HCT116 (cell line): ENCODE data around the gene COBLL1. TPM values are rescaled to one million over a fixed set of nuclear protein-coding genes. Genes with fewer than 3 reads are reported as not detected.

ENCODE experiments used
- ATAC-seq: fragments of 200-7000 bp; cut with Tn5 transposase; 2 replicates; pipeline ENCODE4 v1.9.1; 2020; ENCODE audit warnings: mild to moderate bottlenecking, moderate library complexity
- BruUV-seq: library from RNA; stranded (reverse); fragments of 400-500 nt; replicated peaks from 2 replicates; lab custom pipeline; 2021; lab: Mats Ljungman, UMichigan
- CTCF ChIA-PET: fragments of 300-600 bp; sonication (Branson Sonifier 250); formaldehyde crosslinking; loops from one replicate; lab custom pipeline; 2021; ENCODE audit warnings: antibody characterized with exemption; lab: Charles Lee
- POLR2A ChIA-PET: fragments of 300-600, 350-600 bp; sonication (Branson Sonifier 250); formaldehyde crosslinking; loops from one replicate; lab custom pipeline; 2021; ENCODE audit warnings: antibody characterized with exemption; lab: Charles Lee
- RAD21 ChIA-PET, 2 experiments: fragments of 300-600 bp; sonication (Branson Sonifier 250); formaldehyde crosslinking; loops; one replicate each; lab custom pipeline; 2023; ENCODE audit warnings: low total read pairs in 2 of 2; ENCODE audit not compliant: uncharacterized antibody in 2 of 2, unreplicated experiment in 2 of 2, low non-redundant PET in 1 of 2; lab: Charles Lee
- DNase-seq: peaks from one replicate; pipeline ENCODE4 v3.0.0-alpha.2; 2010; ENCODE audit warnings: low read depth, low spot score
- H2AFZ ChIP-seq: fragments of 200-600 bp; shearing (Covaris generic), sonication (generic); 2 replicates; pipeline ENCODE4 v1.6.1; 2017; ENCODE audit warnings: low read depth, mixed run types, mixed read lengths, antibody characterized with exemption, low read length; ENCODE audit not compliant: poor library complexity, severe bottlenecking
- H3K27ac ChIP-seq: 2 replicates; pipeline ENCODE4 v1.5.1; 2012; ENCODE audit warnings: low read depth, low read length
- H3K27me3 ChIP-seq: fragments of 200-600 bp; sonication (generic); 2 replicates; pipeline ENCODE4 v1.6.1; 2016; ENCODE audit warnings: mixed run types, low read length, mixed read lengths; ENCODE audit not compliant: insufficient read depth
- H3K36me3 ChIP-seq, 2 experiments: fragments of 200-500 bp in 1 of 2; fragments of 200-600 bp in 1 of 2; sonication (Bioruptor generic) in 1 of 2; sonication (generic) in 1 of 2; 2 replicates each; pipeline versions ENCODE4 v1.5.1 to v1.6.1; 2014 to 2016; ENCODE audit warnings: low read length in 2 of 2, inconsistent platforms in 1 of 2, mixed read lengths in 1 of 2, mixed run types in 1 of 2; ENCODE audit not compliant: insufficient read depth in 2 of 2, control insufficient read depth in 1 of 2
- H3K4me1 ChIP-seq, 2 experiments: fragments of 200-600 bp in 1 of 2; sonication (generic) in 1 of 2; 2 replicates each; pipeline versions ENCODE4 v1.5.1 to v1.6.1; 2012 to 2017; ENCODE audit warnings: low read length in 2 of 2, inconsistent platforms in 1 of 2, mild to moderate bottlenecking in 1 of 2, mixed read lengths in 1 of 2, mixed run types in 1 of 2, moderate library complexity in 1 of 2; ENCODE audit not compliant: insufficient read depth in 2 of 2, control insufficient read depth in 1 of 2
- H3K4me2 ChIP-seq: fragments of 200-600 bp; sonication (generic); 2 replicates; pipeline ENCODE4 v1.6.1; 2017; ENCODE audit warnings: mixed run types, low read length, mixed read lengths
- H3K4me3 ChIP-seq, 2 experiments: fragments of 200-600 bp in 1 of 2; sonication (generic) in 1 of 2; replicated peaks in 1 of 2; 2 replicates each; pipeline ENCODE4 v1.5.1; 2011 to 2016; ENCODE audit warnings: low read length in 2 of 2, control low read depth in 1 of 2, low read depth in 1 of 2, mild to moderate bottlenecking in 1 of 2, mixed read lengths in 1 of 2, mixed run types in 1 of 2
- H3K79me2 ChIP-seq: fragments of 200-600 bp; sonication (generic); 2 replicates; pipeline ENCODE4 v1.6.1; 2017; ENCODE audit warnings: mild to moderate bottlenecking, mixed run types, low read length, moderate library complexity, mixed read lengths; ENCODE audit not compliant: insufficient read depth
- H3K9ac ChIP-seq: fragments of 200-600 bp; sonication (generic); 2 replicates; pipeline ENCODE4 v1.6.1; 2016; ENCODE audit warnings: low read length, mixed read lengths
- H3K9me2 ChIP-seq: fragments of 200-600 bp; sonication (generic), shearing (Covaris generic); 2 replicates; pipeline ENCODE4 v1.6.1; 2017; ENCODE audit warnings: mixed run types, mild to moderate bottlenecking, moderate library complexity; ENCODE audit not compliant: insufficient read depth
- H3K9me3 ChIP-seq, 2 experiments: fragments of 200-500 bp in 1 of 2; fragments of 200-600 bp in 1 of 2; sonication (Bioruptor generic) in 1 of 2; sonication (generic) in 1 of 2; 2 replicates each; pipeline ENCODE4 v1.6.1; 2014 to 2017; ENCODE audit warnings: low read length in 2 of 2, mixed read lengths in 2 of 2, inconsistent platforms in 1 of 2, low read depth in 1 of 2, mild to moderate bottlenecking in 1 of 2, mixed run types in 1 of 2, moderate library complexity in 1 of 2; ENCODE audit not compliant: control insufficient read depth in 1 of 2, insufficient read depth in 1 of 2
- H4K20me1 ChIP-seq: fragments of 200-600 bp; sonication (generic), shearing (Covaris generic); 2 replicates; pipeline ENCODE4 v1.6.1; 2017; ENCODE audit warnings: mixed run types, mild to moderate bottlenecking, moderate library complexity; ENCODE audit not compliant: insufficient read depth
- CEBPB ChIP-seq: IDR thresholded peaks from 2 replicates; pipeline ENCODE4 v1.6.1; 2012; ENCODE audit warnings: low read depth
- EGR1 ChIP-seq: IDR thresholded peaks from 2 replicates; pipeline ENCODE4 v1.6.1; 2012; ENCODE audit warnings: low read depth
- ELF1 ChIP-seq: IDR thresholded peaks from 2 replicates; pipeline ENCODE4 v1.6.1; 2012; ENCODE audit warnings: low read depth, borderline replicate concordance
- EZH2 ChIP-seq: fragments of 200-600 bp; sonication (generic); IDR thresholded peaks from 2 replicates; pipeline ENCODE4 v1.6.1; 2017; ENCODE audit warnings: antibody characterized with exemption, mixed run types
- FOSL1 ChIP-seq: IDR thresholded peaks from 2 replicates; pipeline ENCODE4 v1.6.1; 2012; ENCODE audit warnings: low read depth
- POLR2A ChIP-seq: IDR thresholded peaks from 2 replicates; pipeline ENCODE4 v1.7.0; 2011; ENCODE audit warnings: borderline replicate concordance; ENCODE audit not compliant: insufficient read depth, insufficient read length; ENCODE audit errors: extremely low read depth
- POLR2AphosphoS5 ChIP-seq: IDR thresholded peaks from 2 replicates; pipeline ENCODE4 v1.6.1; 2011; ENCODE audit warnings: mild to moderate bottlenecking, low read depth, low read length, moderate library complexity
- RAD21 ChIP-seq: IDR thresholded peaks from 2 replicates; pipeline ENCODE4 v1.6.1; 2012; ENCODE audit warnings: low read depth, mild to moderate bottlenecking
- REST ChIP-seq: IDR thresholded peaks from 2 replicates; pipeline ENCODE4 v1.6.1; 2012; ENCODE audit warnings: low read depth
- SP1 ChIP-seq: IDR thresholded peaks from 2 replicates; pipeline ENCODE4 v1.6.1; 2012; ENCODE audit warnings: low read depth
- SRF ChIP-seq: IDR thresholded peaks from 2 replicates; pipeline ENCODE4 v1.6.1; 2012; ENCODE audit warnings: low read depth
- YY1 ChIP-seq: IDR thresholded peaks from 2 replicates; pipeline ENCODE4 v1.6.1; 2011; ENCODE audit warnings: low read length, low read depth, moderate library complexity, mild to moderate bottlenecking; ENCODE audit not compliant: insufficient replicate concordance; ENCODE audit errors: extremely low read depth
- ZBTB33 ChIP-seq: IDR thresholded peaks from 2 replicates; pipeline ENCODE4 v1.6.1; 2011; ENCODE audit warnings: mild to moderate bottlenecking, low read length, moderate library complexity; ENCODE audit not compliant: insufficient replicate concordance; ENCODE audit errors: extremely low read depth
- ZFX ChIP-seq: fragments of 450-650 bp; IDR thresholded peaks from 2 replicates; pipeline ENCODE4 v1.6.1; 2017
- ZNF274 ChIP-seq: fragments of 200-500 bp; sonication (Bioruptor generic); IDR thresholded peaks from 2 replicates; pipeline ENCODE4 v1.6.1; 2014; ENCODE audit warnings: mild to moderate bottlenecking, low read depth, low read length, inconsistent platforms
- intact Hi-C: fragments of 100-400 bp; cut with micrococcal nuclease; formaldehyde crosslinking; loops from 2 replicates; pipeline ENCODE4 v1.10.0; 2022
- total RNA-seq: library from RNA; stranded (reverse); gene quantifications from one replicate; pipeline ENCODE4 v1.2.1, GENCODE V29; 2021; ENCODE audit not compliant: unreplicated experiment

Gene COBLL1
- total RNA-seq, 1 experiment from 2014 or later: 3.6 TPM

GRCh38 chr2:164771897-164772296 is 69.7 kb downstream of the COBLL1 start:
- Histone ChIP-seq H3K79me2 (no peaks in the 10 kb centered on the region), H3K4me2 (no peak overlapping the region), H2AFZ (no peak overlapping the region), H3K9me2 (no peaks in the 10 kb centered on the region), H3K27me3 (no peaks in the 10 kb centered on the region), H3K9ac (no peak overlapping the region), H3K4me1 (no peaks in the 10 kb centered on the region), H3K9me3 (no peaks in the 10 kb centered on the region), H3K36me3 (no peaks in the 10 kb centered on the region), H3K4me3 (no peak overlapping the region), H4K20me1 (no peaks in the 10 kb centered on the region), H3K27ac (no peak overlapping the region)
- TF ChIP-seq FOSL1: no peak
- no peak for TF ChIP-seq REST
- TF ChIP-seq ZBTB33: no peak
- TF ChIP-seq RAD21: no peak
- TF ChIP-seq YY1: no peak
- TF ChIP-seq ZFX: no peak
- TF ChIP-seq EZH2: no peak
- no peak for TF ChIP-seq ZNF274
- no peak for TF ChIP-seq POLR2A
- no peak for TF ChIP-seq POLR2AphosphoS5
- TF ChIP-seq SRF: no peak
- no peak for TF ChIP-seq ELF1
- TF ChIP-seq EGR1: no peak
- no peak for TF ChIP-seq CEBPB
- TF ChIP-seq SP1: no peak
- ATAC-seq: no peak
- CTCF ChIA-PET: no interaction called here
- intact Hi-C loops: no loop called here
- no TSS peak for BruUV-seq
- POLR2A ChIA-PET: no interaction called here
- no peak for DNase-seq
- RAD21 ChIA-PET: no interaction called here
